ENCODE measurements around the gene NR1H4. TPM values are rescaled to one million over a fixed set of nuclear protein-coding genes. Genes with fewer than 3 reads are reported as not detected.

NR1H4 gene
- total and polyA plus RNA-seq, 2 experiments from 2014 or later, result not detected

GRCh38 chr12:100574187-100575074 is 100.8 kb downstream of the NR1H4 start:
- Mint-ChIP-seq H3K27ac (no peak overlapping the region), H3K36me3 (ENCODE audit: low read depth) (no peaks in the 10 kb centered on the region), H3K9me3 (no peaks in the 10 kb centered on the region), H3K27me3 (ENCODE audit: insufficient read depth, low read depth, poor library complexity) (peaks cover 22% of the 10 kb centered on the region), H3K4me3 (peak overlapping the region; percentile 93), H3K4me1 (peaks cover 7% of the 10 kb centered on the region; the same call in 2 of the 3 replicates)
- DNase-seq (ENCODE audit: low spot score) (peak; percentile 42), ATAC-seq (peak; percentile 54)
- Histone ChIP-seq H4K20me1 (replicated peaks; ENCODE audit: insufficient read depth) (no peaks in the 10 kb centered on the region), H3K9me2 (ENCODE audit: insufficient read depth) (0 out of 2 replicates have a peak, but pooled peaks cover 6% of the 10 kb centered on the region), H3K79me2 (replicated peaks; ENCODE audit: insufficient read depth) (peaks cover 41% of the 10 kb centered on the region), H3K4me1 (ENCODE audit: insufficient read depth) (peaks cover 5% of the 10 kb centered on the region; the same call in 1 of the 2 replicates), H3K36me3 (ENCODE audit: insufficient read depth) (no peaks in the 10 kb centered on the region), H2AFZ (peak overlapping the region; percentile 98), H3K4me2 (peak overlapping the region; percentile 94), H3K27me3 (ENCODE audit: insufficient read depth) (peaks cover 26% of the 10 kb centered on the region), H3F3A (replicated peaks; ENCODE audit: low read depth) (no peaks in the 10 kb centered on the region), H3K27ac (ENCODE audit: low read depth) (no peak overlapping the region), H3K4me3 (peak overlapping the region; percentile 87)
- TF ChIP-seq, protein P1, sequence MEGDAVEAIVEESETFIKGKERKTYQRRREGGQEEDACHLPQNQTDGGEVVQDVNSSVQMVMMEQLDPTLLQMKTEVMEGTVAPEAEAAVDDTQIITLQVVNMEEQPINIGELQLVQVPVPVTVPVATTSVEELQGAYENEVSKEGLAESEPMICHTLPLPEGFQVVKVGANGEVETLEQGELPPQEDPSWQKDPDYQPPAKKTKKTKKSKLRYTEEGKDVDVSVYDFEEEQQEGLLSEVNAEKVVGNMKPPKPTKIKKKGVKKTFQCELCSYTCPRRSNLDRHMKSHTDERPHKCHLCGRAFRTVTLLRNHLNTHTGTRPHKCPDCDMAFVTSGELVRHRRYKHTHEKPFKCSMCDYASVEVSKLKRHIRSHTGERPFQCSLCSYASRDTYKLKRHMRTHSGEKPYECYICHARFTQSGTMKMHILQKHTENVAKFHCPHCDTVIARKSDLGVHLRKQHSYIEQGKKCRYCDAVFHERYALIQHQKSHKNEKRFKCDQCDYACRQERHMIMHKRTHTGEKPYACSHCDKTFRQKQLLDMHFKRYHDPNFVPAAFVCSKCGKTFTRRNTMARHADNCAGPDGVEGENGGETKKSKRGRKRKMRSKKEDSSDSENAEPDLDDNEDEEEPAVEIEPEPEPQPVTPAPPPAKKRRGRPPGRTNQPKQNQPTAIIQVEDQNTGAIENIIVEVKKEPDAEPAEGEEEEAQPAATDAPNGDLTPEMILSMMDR (conservative IDR thresholded peaks at IDR 0.05; ENCODE audit: low read depth in 2 of 2), result no peak
- TF ChIP-seq ZNF331 (CRISPR knock-in tag; IDR thresholded peaks at IDR 0.05; ENCODE audit: low read depth), result no peak
- TF ChIP-seq, protein P2, sequence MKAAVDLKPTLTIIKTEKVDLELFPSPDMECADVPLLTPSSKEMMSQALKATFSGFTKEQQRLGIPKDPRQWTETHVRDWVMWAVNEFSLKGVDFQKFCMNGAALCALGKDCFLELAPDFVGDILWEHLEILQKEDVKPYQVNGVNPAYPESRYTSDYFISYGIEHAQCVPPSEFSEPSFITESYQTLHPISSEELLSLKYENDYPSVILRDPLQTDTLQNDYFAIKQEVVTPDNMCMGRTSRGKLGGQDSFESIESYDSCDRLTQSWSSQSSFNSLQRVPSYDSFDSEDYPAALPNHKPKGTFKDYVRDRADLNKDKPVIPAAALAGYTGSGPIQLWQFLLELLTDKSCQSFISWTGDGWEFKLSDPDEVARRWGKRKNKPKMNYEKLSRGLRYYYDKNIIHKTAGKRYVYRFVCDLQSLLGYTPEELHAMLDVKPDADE (IDR thresholded peaks at IDR 0.05), result no peak

DNA sequence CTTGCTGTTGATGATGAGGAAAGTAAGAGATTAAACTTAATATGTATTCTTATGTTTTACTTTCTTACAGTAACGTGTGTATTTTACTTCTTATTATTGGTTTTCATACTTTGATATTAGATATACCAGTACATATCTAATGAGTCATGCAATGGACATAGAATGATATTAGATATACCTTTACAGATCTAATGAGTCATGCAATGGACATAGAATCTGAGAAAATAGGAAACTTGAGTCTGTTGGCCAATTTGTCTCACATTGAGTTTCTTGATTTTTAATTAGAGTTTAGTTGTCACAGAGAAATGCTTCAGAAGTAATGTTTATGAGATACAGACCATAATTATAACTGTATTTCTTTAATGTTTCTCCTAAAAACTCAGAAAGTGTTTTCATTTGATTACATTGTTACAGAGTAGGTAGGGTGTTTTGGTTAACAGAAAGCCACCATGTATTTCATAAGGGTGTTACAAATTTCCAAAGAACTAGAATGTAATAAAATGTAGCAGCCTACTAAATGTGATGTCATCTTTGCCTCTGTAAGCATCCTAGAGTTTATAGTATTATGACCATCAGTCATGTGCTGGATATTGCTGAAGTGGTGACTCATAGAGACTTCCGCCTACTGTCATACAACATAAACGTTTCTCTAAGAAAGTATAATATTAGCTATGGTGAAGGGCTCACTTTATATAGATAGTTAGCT is 102.8 kb downstream of the NR1H4 start:
- Histone ChIP-seq H3K27ac (ENCODE audit: low read depth) (no peak overlapping the region), H3K36me3 (ENCODE audit: insufficient read depth) (no peaks in the 10 kb centered on the region), H3K4me2 (no peak overlapping the region), H3F3A (replicated peaks; ENCODE audit: low read depth) (no peaks in the 10 kb centered on the region), H3K9me2 (ENCODE audit: insufficient read depth) (0 out of 2 replicates have a peak, but pooled peaks cover 6% of the 10 kb centered on the region), H3K4me3 (no peak overlapping the region), H3K79me2 (replicated peaks; ENCODE audit: insufficient read depth) (peaks cover 60% of the 10 kb centered on the region), H3K4me1 (ENCODE audit: insufficient read depth) (peaks cover 5% of the 10 kb centered on the region; the same call in 1 of the 2 replicates), H3K27me3 (ENCODE audit: insufficient read depth) (peaks cover 22% of the 10 kb centered on the region), H2AFZ (no peak overlapping the region), H4K20me1 (replicated peaks; ENCODE audit: insufficient read depth) (no peaks in the 10 kb centered on the region)
- TF ChIP-seq POLR2AphosphoS5 (IDR thresholded peaks at IDR 0.05; ENCODE audit: low read depth), result no peak
- no peak for TF ChIP-seq REST (IDR thresholded peaks at IDR 0.05; ENCODE audit: unreplicated experiment)
- no peak for TF ChIP-seq NANOG (IDR thresholded peaks at IDR 0.05; ENCODE audit: borderline replicate concordance)
- no peak for TF ChIP-seq EZH2phosphoT487 (IDR thresholded peaks at IDR 0.05; ENCODE audit: unreplicated experiment)
- no peak for TF ChIP-seq EZH2 (IDR thresholded peaks at IDR 0.05; ENCODE audit: low read depth, unreplicated experiment)
- TF ChIP-seq, protein P1 (conservative IDR thresholded peaks at IDR 0.05; ENCODE audit: low read depth in 2 of 2), result no peak
- TF ChIP-seq ZNF331 (CRISPR knock-in tag; IDR thresholded peaks at IDR 0.05; ENCODE audit: low read depth), result no peak
- TF ChIP-seq STAT1 (IDR thresholded peaks at IDR 0.05; ENCODE audit: unreplicated experiment), result no peak
- Mint-ChIP-seq H3K9me3 (no peaks in the 10 kb centered on the region), H3K36me3 (ENCODE audit: low read depth) (no peaks in the 10 kb centered on the region), H3K4me3 (no peak overlapping the region), H3K27me3 (ENCODE audit: insufficient read depth, low read depth, poor library complexity) (peaks cover 18% of the 10 kb centered on the region), H3K4me1 (peaks cover 7% of the 10 kb centered on the region; the same call in 2 of the 3 replicates), H3K27ac (no peak overlapping the region)
- no peak for ATAC-seq
- no peak for DNase-seq (ENCODE audit: low spot score)
